WTC11 (cell line): ENCODE results near the gene TGFBR1. TPM values are rescaled to one million over a fixed set of nuclear protein-coding genes. Genes with fewer than 3 reads are reported as not detected.

Experiments
- ATAC-seq: fragments of 200-7000 bp; cut with Tn5 transposase; 2 replicates; pipeline ENCODE4 v1.10.0; 2021; ENCODE audit warnings: mild to moderate bottlenecking, moderate library complexity
- CTCF ChIA-PET: fragments of 300-600 bp; sonication (Branson Sonifier 250); formaldehyde crosslinking; loops from one replicate; lab custom pipeline; 2021; ENCODE audit warnings: antibody characterized with exemption; lab: Charles Lee
- POLR2A ChIA-PET: fragments of 350-600 bp; sonication (Branson Sonifier 250); formaldehyde crosslinking; loops from one replicate; lab custom pipeline; 2021; ENCODE audit warnings: antibody characterized with exemption; lab: Charles Lee
- DNase-seq: peaks from one replicate; pipeline ENCODE4 v3.0.0; 2021; ENCODE audit warnings: low spot score
- H3K27ac Mint-ChIP-seq: 2 replicates; pipeline ENCODE4 v1.8.0; 2021; ENCODE audit warnings: mixed read lengths
- H3K27me3 Mint-ChIP-seq: 2 replicates; pipeline ENCODE4 v1.8.0; 2021; ENCODE audit warnings: low read depth, mild to moderate bottlenecking, moderate library complexity, mixed read lengths
- H3K36me3 Mint-ChIP-seq: 2 replicates; pipeline ENCODE4 v1.8.0; 2021; ENCODE audit warnings: mixed read lengths
- H3K4me1 Mint-ChIP-seq: 2 replicates; pipeline ENCODE4 v1.8.0; 2022; ENCODE audit warnings: mixed read lengths
- H3K4me3 Mint-ChIP-seq: 2 replicates; pipeline ENCODE4 v1.8.0; 2021; ENCODE audit warnings: mild to moderate bottlenecking, moderate library complexity, mixed read lengths
- H3K9me3 Mint-ChIP-seq: 2 replicates; pipeline ENCODE4 v1.8.0; 2021; ENCODE audit warnings: mixed read lengths
- CDX4 ChIP-seq: fragments of 250-450 bp; sonication (Bioruptor Pico); IDR thresholded peaks from 2 replicates; pipeline ENCODE4 v1.9.0; 2021; ENCODE audit warnings: moderate library complexity, mild to moderate bottlenecking, inconsistent platforms, borderline replicate concordance
- CREB1 ChIP-seq: sonication (generic); formaldehyde crosslinking; IDR thresholded peaks from 2 replicates; pipeline ENCODE4 v1.8.0; 2023; ENCODE audit warnings: mild to moderate bottlenecking, missing genetic modification reagents
- E2F1 ChIP-seq: sonication (generic); formaldehyde crosslinking; IDR thresholded peaks from 2 replicates; pipeline ENCODE4 v1.8.0; 2022; ENCODE audit warnings: mild to moderate bottlenecking, missing genetic modification reagents
- E2F5 ChIP-seq: sonication (generic); formaldehyde crosslinking; IDR thresholded peaks from 2 replicates; pipeline ENCODE4 v1.8.1; 2022; ENCODE audit warnings: mild to moderate bottlenecking, moderate library complexity, missing genetic modification reagents
- FOXP1 ChIP-seq: sonication (generic); formaldehyde crosslinking; IDR thresholded peaks from 2 replicates; pipeline ENCODE4 v1.8.0; 2022; ENCODE audit warnings: missing genetic modification reagents, mild to moderate bottlenecking, moderate library complexity, borderline replicate concordance
- GTF2I ChIP-seq: fragments of 250-450 bp; sonication (Bioruptor Pico); conservative IDR thresholded peaks from 2 replicates; pipeline ENCODE4 v1.4.0; 2021; ENCODE audit warnings: mild to moderate bottlenecking
- JUN ChIP-seq: sonication (generic); formaldehyde crosslinking; IDR thresholded peaks from 2 replicates; pipeline ENCODE4 v1.8.0; 2023; ENCODE audit warnings: mild to moderate bottlenecking, missing genetic modification reagents
- MLX ChIP-seq: sonication (generic); formaldehyde crosslinking; IDR thresholded peaks from 2 replicates; pipeline ENCODE4 v1.8.1; 2023; ENCODE audit warnings: mild to moderate bottlenecking, missing genetic modification reagents, moderate library complexity
- MYBL2 ChIP-seq: sonication (generic); formaldehyde crosslinking; IDR thresholded peaks from 2 replicates; pipeline ENCODE4 v1.8.1; 2023; ENCODE audit warnings: mild to moderate bottlenecking, moderate library complexity, missing genetic modification reagents
- SMAD3 ChIP-seq: sonication (generic); formaldehyde crosslinking; IDR thresholded peaks from 2 replicates; pipeline ENCODE4 v1.8.0; 2022; ENCODE audit warnings: missing genetic modification reagents, mild to moderate bottlenecking, borderline replicate concordance
- TEAD4 ChIP-seq: sonication (generic); formaldehyde crosslinking; IDR thresholded peaks from 2 replicates; pipeline ENCODE4 v1.8.0; 2022; ENCODE audit warnings: mild to moderate bottlenecking, missing genetic modification reagents
- ZMAT4 ChIP-seq: fragments of 250-450 bp; sonication (Bioruptor Pico); IDR thresholded peaks from 2 replicates; pipeline ENCODE4 v1.9.0; 2021; ENCODE audit warnings: mild to moderate bottlenecking
- ZNF263 ChIP-seq: sonication (generic); formaldehyde crosslinking; IDR thresholded peaks from 2 replicates; pipeline ENCODE4 v1.8.1; 2022; ENCODE audit warnings: low read depth, mild to moderate bottlenecking, moderate library complexity, missing genetic modification reagents
- ZNF317 ChIP-seq: sonication (generic); formaldehyde crosslinking; IDR thresholded peaks from 2 replicates; pipeline ENCODE4 v1.8.1; 2023; ENCODE audit warnings: low read depth, mild to moderate bottlenecking, moderate library complexity, missing genetic modification reagents, borderline replicate concordance
- ZNF532 ChIP-seq: fragments of 250-450 bp; sonication (Bioruptor Pico); IDR thresholded peaks from 2 replicates; pipeline ENCODE4 v1.9.0; 2021; ENCODE audit warnings: mild to moderate bottlenecking, borderline replicate concordance
- ZSCAN18 ChIP-seq: fragments of 250-450 bp; sonication (Bioruptor Pico); IDR thresholded peaks from 2 replicates; pipeline ENCODE4 v2.1.2; 2022; ENCODE audit warnings: mild to moderate bottlenecking, moderate library complexity
- total RNA-seq: library from RNA; stranded (reverse); gene quantifications from 3 replicates; pipeline ENCODE4 v1.2.3, GENCODE V29; 2021

The TGFBR1 gene
- total RNA-seq, 1 experiment from 2014 or later, result 42.4 TPM

GRCh38 chr9:99133145-99133544 is 28.2 kb downstream of the TGFBR1 start:
- CTCF ChIA-PET, result interaction anchor here (1.0 kb wide), 2 partner anchors 52 to 357 kb away, joined by 3 to 5 read pairs; no protein-coding TSS in a partner anchor
- H3K9me3 Mint-ChIP-seq, result no peaks in the 10 kb centered on the region
- DNase-seq, result no peak
- no peak overlapping the region for H3K27ac Mint-ChIP-seq
- H3K27me3 Mint-ChIP-seq, result no peaks in the 10 kb centered on the region
- TF ChIP-seq CDX4 (CRISPR knock-in tag), result no peak
- no peak for TF ChIP-seq E2F5 (CRISPR knock-in tag)
- no peak for TF ChIP-seq ZNF263 (CRISPR knock-in tag)
- no peak for TF ChIP-seq MYBL2 (CRISPR knock-in tag)
- no peak for TF ChIP-seq ZSCAN18 (CRISPR knock-in tag)
- no peak for TF ChIP-seq SMAD3 (CRISPR knock-in tag)
- TF ChIP-seq, all 79 proteins: peak for 0
- H3K36me3 Mint-ChIP-seq, result peaks cover 3% of the 10 kb centered on the region
- no peak overlapping the region for H3K4me3 Mint-ChIP-seq
- ATAC-seq, result no peak
- POLR2A ChIA-PET, result no interaction called here
- H3K4me1 Mint-ChIP-seq, result peaks cover 17% of the 10 kb centered on the region

- Mint-ChIP-seq H3K27me3 (no peaks in the 10 kb centered on the region), H3K9me3 (no peaks in the 10 kb centered on the region)
- DNase-seq, result no peak
- CTCF ChIA-PET, result no interaction called here
- TF ChIP-seq MLX (CRISPR knock-in tag) (no peak), FOXP1 (CRISPR knock-in tag) (no peak), GTF2I (CRISPR knock-in tag) (no peak), CREB1 (no peak), ZNF532 (CRISPR knock-in tag) (no peak)
- TF ChIP-seq, all 79 proteins: peak for 0
- H3K27ac Mint-ChIP-seq, result no peak overlapping the region
- no peak for ATAC-seq
- POLR2A ChIA-PET, result no interaction called here
- peaks cover 7% of the 10 kb centered on the region for H3K4me1 Mint-ChIP-seq
- H3K36me3 Mint-ChIP-seq, result peaks cover 13% of the 10 kb centered on the region
- H3K4me3 Mint-ChIP-seq, result no peak overlapping the region
Observed at GRCh38 chr9:99134893-99135341, 30.0 kb downstream of the TGFBR1 start.

- no peak overlapping the region for H3K27ac Mint-ChIP-seq
- no peak for DNase-seq
- TF ChIP-seq E2F5 (CRISPR knock-in tag), result no peak
- no peak for TF ChIP-seq TEAD4 (CRISPR knock-in tag)
- TF ChIP-seq ZNF317 (CRISPR knock-in tag), result no peak
- TF ChIP-seq JUN (CRISPR knock-in tag), result no peak
- TF ChIP-seq CDX4 (CRISPR knock-in tag), result no peak
- no peak for TF ChIP-seq ZMAT4
- TF ChIP-seq E2F1, result no peak
- TF ChIP-seq FOXP1 (CRISPR knock-in tag), result no peak
Observed at GRCh38 chr9:99135456-99135855, 30.5 kb downstream of the TGFBR1 start.

More at GRCh38 chr9:99135456-99135855, 30.5 kb downstream of the TGFBR1 start:
- ChIA-PET POLR2A (interaction anchor here (0.7 kb wide), 1 partner anchor 134 kb away, joined by 3 read pairs; no protein-coding TSS in a partner anchor), CTCF (no interaction called here)
- Mint-ChIP-seq H3K4me1 (peaks cover 3% of the 10 kb centered on the region), H3K9me3 (no peaks in the 10 kb centered on the region), H3K27me3 (no peaks in the 10 kb centered on the region), H3K36me3 (peaks cover 14% of the 10 kb centered on the region), H3K4me3 (no peak overlapping the region)
- ATAC-seq, result no peak
